Measurements from ENCODE around the gene ARRB1.
"Not testable (repeated sequence)": the region's sequence is repeated elsewhere in the genome, so short reads cannot be mapped to it uniquely, and the experiment has no call there.

Gene ARRB1

GRCh38 chr11:75342231-75342918 lies 9.1 kb downstream of the ARRB1 start:
- no peak for DNase-seq

GRCh38 chr11:75341612-75342011 lies 9.8 kb downstream of the ARRB1 start:
- peak; percentile 50 for DNase-seq

DNA sequence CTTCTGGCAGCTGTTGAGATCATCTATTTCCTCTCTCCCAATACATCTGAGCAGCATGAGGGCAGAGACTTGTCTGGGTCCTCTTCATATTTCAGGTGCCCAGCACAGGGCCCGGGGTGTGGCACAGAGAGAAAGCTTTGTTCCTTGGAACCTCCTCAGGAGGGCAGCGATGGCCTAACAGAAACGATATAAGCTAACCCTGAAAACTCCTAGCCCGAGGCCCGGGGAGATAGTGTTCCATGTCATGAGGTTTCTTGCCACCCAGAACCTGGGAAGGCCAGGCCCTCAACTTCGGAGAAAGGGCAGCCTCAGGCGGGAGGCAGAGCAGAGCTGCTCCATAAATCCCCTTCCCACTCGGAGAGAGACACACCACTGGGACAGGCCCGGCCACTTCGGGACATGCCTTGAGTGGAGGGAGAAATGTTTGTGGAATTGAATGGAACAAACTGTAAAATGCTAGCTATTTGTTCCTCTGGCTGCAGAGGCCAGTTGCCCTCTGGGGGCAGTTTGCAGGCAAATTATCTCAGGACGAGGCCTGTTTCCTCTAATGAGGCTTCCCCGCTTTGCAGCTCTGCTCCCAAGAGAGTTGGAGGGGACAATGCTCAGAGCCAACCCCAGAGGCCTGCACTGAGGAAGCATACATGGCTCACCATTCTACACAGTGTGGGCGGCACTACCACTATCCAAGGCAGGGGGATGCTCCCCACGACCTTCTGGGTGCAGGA lies 11.6 kb downstream of the ARRB1 start:
- DNase-seq: peak; percentile 42

DNA sequence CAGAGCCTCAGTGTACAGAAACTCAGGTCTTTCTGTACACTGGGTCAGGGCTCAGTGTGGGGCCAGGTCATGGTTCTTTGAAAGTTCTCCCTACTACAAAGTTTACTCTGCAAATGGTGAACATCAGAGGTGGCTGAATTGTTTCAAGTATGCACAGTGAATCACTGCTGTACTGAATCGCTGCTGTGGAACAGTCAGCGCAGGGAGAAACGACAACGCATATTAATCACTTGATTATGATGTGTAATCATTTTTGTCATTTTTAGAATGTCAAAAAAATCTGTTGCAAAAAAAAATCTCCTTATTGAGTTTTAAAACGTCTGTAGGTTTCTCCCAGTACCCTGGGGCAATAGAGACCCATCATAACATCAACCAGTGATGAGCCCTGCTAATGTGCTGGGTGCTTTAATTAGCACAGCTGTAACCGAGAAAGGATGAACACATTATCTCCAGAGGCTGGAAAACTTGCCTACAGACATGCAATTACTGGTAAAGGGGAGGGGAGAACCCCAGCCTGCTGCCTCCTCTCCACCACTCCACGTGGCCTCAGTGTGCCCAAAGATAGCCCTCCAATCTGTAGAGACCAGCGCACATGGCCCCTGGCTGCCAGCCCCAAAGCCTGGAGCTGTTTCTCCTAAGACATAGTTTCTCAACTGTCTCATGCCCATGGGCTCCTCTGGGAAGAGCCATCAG lies 12.8 kb downstream of the ARRB1 start:
- DNase-seq: peak; percentile 52

DNA sequence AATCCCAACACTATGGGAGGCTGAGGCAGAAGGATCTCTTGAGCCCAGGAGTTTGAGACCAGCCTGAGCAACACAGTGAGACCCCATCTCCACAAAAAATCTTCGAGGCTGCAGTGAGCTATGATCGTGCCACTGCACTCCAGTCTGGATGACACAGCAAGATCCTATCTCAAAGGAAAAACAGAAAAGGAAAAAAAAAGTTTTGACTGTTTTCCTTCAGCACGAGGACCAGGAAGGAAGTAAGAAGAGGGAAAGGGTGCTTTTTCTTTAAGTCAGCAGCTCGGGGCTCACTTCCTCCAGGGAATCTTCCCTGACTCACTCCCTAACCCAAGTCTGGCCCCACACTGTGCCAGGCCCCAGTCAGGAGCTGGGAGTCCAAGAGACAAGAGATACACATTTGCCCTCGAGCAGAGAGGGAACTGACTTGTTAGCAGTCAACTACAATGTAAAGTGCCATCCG lies 14.2 kb downstream of the ARRB1 start:
- DNase-seq: peak; percentile 95

DNA sequence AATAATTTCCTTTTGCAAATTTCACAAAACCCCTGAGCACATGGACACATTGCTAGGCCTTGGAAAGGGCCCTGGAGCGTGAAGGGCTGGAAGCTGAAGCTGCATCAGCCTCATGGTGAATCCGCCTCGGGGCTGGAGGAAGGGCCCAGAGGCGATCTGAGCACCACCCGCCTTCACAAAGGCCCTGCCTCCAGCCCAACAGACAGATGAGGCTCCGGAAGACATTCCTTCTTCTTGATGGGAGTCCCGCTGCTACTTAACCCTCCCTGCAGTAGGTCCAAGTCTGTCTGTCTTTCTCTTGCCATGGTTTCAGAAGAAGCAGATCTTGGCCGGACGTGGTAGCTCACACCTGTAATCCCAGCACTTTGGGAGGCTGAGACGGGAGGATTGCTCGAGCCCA lies 16.5 kb downstream of the ARRB1 start:
- DNase-seq: no peak

DNA sequence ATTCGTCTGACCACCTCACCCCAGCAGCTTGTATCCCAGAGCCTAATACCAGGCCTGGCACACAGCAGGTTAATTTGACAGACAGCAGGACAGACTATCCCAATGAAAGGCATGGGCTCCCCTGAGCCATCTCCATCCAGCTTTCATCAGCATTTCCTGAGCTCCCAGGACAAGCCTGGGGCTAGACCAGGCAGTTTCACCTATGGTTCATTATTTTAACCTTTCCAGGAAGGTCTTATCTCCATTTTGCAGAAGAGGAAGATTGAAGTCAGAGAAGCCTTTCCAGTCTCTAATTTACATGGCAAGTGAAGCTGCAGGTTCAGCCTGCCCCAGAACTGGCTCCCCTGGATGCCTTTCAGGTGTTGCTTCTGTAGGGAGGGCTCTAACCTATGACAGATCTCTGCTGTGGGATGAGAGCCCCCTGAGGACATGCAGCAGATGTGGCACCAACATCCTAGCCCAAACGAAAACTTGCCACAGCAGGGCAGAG lies 17.0 kb downstream of the ARRB1 start:
- DNase-seq: no peak

DNA sequence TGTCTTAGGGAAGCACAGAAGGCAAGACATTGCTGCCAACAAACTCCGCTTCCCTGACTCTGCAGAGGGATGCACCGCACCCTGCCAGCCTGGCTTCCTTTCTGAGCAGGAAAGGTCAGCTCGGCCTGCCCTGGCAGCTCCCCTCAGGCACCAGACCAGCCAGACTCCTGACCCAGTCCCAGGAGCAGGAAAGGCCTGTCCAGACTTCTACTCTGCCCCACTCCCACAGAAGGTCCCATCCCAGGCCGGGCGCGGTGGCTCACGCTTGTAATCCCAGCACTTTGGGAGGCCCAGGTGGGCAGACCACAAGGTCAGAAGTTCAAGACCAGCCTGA lies 17.7 kb downstream of the ARRB1 start:
- DNase-seq: no peak

GRCh38 chr11:75333022-75333806 lies 18.2 kb downstream of the ARRB1 start:
- no peak for DNase-seq

DNA sequence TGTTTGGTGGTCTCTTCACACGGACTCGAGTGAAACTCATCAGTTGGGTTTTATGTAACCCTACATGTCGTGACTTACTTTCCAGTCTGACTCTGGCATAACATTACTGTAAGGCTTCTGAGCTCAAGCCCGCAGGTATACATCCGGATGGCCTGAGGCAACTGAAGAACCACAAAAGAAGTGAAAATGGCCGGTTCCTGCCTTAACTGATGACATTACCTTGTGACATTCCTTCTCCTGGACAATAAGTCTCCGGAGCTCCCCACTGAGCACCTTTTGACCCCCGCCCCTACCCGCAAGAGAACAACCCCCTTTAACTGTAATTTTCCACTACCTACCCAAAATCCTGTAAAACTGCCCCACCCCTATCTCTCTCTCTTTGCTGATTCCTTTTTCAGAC lies 19.7 kb downstream of the ARRB1 start:
- not testable (repeated sequence) for DNase-seq

GRCh38 chr11:75331304-75331703 lies 20.2 kb downstream of the ARRB1 start:
- DNase-seq: not testable (repeated sequence)

DNA sequence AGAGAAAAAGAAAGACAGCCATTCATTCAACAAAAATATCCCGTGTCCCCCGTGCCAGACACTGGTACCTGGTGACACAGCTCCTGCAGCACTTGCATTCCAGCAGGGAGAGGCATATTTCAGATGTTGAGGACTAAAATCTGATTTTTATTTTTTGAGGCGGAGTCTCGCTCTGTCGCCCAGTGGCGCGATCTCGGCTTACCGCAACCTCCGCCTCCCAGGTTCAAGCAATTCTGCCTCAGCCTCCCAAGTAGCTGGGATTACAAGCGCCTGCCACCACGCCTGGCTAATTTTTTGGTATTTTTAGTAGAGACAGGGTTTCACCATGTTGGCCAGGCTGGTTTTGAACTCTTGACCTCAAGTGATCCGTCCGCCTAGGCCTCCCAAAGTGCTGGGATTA lies 20.6 kb downstream of the ARRB1 start:
- not testable (repeated sequence) for DNase-seq

GRCh38 chr11:75330291-75330690 lies 21.2 kb downstream of the ARRB1 start:
- DNase-seq: no peak

DNA sequence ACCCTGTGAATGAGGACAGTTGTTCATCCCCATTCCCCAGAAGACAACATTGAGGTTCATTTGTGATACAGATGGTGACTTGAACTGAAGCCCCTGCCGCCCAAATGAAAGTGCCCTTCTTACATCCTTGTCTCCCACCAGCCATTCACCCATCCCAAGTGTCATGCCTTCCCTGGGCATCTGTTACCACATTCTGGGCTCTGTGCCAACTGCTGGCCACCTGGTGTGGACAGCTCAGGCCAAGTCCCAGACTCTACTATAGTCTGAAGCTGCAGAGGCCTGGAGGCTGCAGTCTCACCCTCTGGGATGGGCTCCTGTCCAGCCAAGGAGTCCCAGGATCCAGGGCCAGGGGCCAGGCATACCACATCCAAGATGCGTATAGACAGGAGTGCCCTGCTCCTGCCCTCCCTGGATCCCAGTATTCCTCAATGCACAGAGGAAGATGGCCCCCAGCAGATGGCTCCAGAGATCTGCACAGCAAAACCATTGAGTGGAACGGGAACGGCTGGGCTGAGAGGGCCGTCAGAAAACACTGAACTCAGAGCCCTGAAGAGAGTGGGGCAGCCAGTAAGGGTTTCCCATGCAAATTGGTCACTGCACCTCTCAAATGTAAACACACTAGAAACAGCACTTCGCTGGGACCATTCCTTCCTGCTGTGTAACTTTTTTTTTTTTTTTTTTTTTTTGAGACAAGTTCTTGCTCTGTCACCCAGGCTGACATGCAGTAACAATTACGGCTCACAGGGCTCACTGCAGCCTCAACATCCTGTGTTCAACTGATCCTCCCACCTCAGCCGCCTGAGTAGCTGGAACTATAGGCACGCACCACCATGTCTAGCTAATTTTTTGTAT lies 22.8 kb downstream of the ARRB1 start:
- DNase-seq: peak; percentile 74

GRCh38 chr11:75326439-75326810 lies 25.0 kb downstream of the ARRB1 start:
- DNase-seq: no peak

DNA sequence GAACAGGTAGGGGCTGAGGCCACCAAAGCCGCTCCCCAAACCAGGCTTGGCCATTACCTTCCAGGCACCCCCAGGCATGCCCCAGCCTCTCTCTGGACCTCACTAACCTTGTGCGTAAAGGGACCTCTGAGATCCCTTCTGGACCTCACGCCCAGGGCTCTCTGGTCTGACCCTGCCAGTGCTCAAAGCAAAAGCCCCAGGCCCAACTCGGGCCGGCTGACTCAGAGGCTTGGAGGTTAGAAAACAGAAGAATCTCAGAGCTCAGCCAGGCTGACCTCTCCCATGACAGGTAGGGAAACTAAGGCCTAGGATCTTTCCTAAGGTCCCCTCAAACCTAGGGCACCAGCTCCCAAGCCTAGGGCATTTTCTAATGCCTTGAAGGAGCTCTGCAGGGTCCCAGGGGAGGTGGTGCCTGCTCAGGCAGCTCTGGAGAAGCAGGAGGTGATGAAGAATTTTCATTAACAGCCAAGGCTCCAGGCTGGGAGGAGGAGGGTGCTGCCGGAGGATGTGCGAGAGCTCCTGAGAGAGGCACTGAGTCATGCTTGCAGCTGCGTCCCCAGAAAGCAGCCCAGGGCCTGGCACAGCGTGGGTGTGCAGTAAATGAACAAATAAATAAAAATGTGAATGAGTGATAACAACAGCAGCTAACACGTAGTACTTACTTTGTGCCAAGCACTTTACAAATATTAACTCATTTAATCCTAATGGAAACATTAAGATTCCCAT lies 25.6 kb downstream of the ARRB1 start:
- peak; percentile 68 for DNase-seq

GRCh38 chr11:75324740-75325139 lies 26.7 kb downstream of the ARRB1 start:
- DNase-seq: no peak

DNA sequence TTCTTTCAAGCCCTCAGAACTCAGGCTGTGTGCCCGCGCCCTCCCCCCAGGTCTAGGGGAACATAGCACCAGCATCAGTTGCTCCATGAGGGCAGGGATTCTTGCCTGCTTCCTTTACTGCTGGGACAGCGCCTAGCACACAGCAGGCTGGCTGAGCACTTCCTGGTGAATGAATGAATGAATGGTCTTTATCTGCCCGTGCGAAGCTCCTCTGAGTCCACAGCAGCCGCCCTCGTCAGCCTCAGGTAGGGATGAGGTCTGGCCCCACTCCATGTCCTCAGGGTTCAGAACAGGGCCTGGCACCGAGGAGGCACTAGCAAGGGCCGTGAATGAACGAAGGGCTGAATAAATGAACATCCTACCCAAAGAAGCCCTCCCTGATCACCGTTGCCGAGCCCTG lies 27.3 kb downstream of the ARRB1 start:
- no peak for DNase-seq

GRCh38 chr11:75323609-75324008 lies 27.9 kb downstream of the ARRB1 start:
- DNase-seq: no peak

GRCh38 chr11:75320643-75321042 lies 30.8 kb downstream of the ARRB1 start:
- no peak for DNase-seq

DNA sequence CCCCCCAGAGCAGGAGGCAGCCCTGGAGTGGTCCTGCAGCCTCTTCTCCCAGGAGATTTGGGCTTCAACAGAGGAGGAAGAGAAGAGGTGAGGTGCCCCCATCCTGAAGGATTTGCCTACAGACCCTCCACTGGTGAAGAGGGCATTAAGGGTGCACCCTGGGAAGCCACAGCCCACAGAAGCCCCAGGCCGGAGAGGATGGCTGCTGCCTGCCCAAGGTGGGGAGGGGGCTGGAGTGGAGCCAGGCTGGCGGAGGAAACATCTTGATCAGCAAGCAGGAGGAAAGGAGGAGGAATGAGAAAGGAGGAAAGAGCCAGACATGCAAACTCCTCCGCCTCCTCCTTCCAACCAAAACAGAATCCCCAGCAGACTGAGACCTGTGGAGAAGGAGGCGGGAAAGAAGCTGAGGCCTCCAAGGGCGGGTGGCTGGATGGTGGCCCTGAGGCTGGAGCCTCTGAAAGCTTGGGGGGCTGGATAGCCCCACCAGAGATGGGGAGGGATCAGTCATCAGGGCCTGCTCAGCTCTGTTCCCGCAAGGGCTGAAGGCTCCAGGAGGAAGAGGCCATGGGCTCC lies 31.3 kb downstream of the ARRB1 start:
- DNase-seq: no peak
